KOPT-K1 (cell line): Measurements from ENCODE around the gene ZNF592.
"Not testable (repeated sequence)": the region's sequence is repeated elsewhere in the genome, so short reads cannot be mapped to it uniquely, and the experiment has no call there.

Experiments
- H3K27ac ChIP-seq: fragments of 200-600 bp; sonication (generic); 2 replicates; pipeline ENCODE4 v1.5.1; 2016; ENCODE audit warnings: antibody characterized with exemption, mild to moderate bottlenecking, low read depth, low read length; ENCODE audit not compliant: poor library complexity, severe bottlenecking
- H3K36me3 ChIP-seq: fragments of 200-600 bp; sonication (generic); 2 replicates; pipeline ENCODE4 v1.5.1; 2017; ENCODE audit warnings: antibody characterized with exemption, mild to moderate bottlenecking, low read length, moderate library complexity; ENCODE audit not compliant: insufficient read depth
- H3K9me3 ChIP-seq: fragments of 200-600 bp; sonication (generic); 2 replicates; pipeline ENCODE4 v1.5.1; 2017; ENCODE audit warnings: antibody characterized with exemption, low read length, mild to moderate bottlenecking; ENCODE audit not compliant: insufficient read depth, poor library complexity, severe bottlenecking

Gene ZNF592

GRCh38 chr15:84832448-84833040 is 84.2 kb downstream of the ZNF592 start:
- Histone ChIP-seq H3K36me3 (no peaks in the 10 kb centered on the region), H3K9me3 (no peaks in the 10 kb centered on the region), H3K27ac (no peak overlapping the region)

- Histone ChIP-seq H3K36me3 (no peaks in the 10 kb centered on the region), H3K27ac (no peak overlapping the region), H3K9me3 (no peaks in the 10 kb centered on the region)
Observed at GRCh38 chr15:84833447-84834228, 85.2 kb downstream of the ZNF592 start.

- Histone ChIP-seq H3K36me3 (no peaks in the 10 kb centered on the region), H3K27ac (no peak overlapping the region), H3K9me3 (no peaks in the 10 kb centered on the region)
Observed at GRCh38 chr15:84834229-84834955, 86.0 kb downstream of the ZNF592 start.

- Histone ChIP-seq H3K27ac (no peak overlapping the region), H3K9me3 (no peaks in the 10 kb centered on the region), H3K36me3 (no peaks in the 10 kb centered on the region)
Observed at GRCh38 chr15:84834969-84835368, 86.6 kb downstream of the ZNF592 start.

- H3K9me3 ChIP-seq, result no peaks in the 10 kb centered on the region
Observed at GRCh38 chr15:84835661-84836337, 87.4 kb downstream of the ZNF592 start.

GRCh38 chr15:84836844-84837243 is 88.5 kb downstream of the ZNF592 start:
- Histone ChIP-seq H3K9me3 (no peaks in the 10 kb centered on the region), H3K27ac (no peak overlapping the region), H3K36me3 (no peaks in the 10 kb centered on the region)

More at GRCh38 chr15:84835661-84836337, 87.4 kb downstream of the ZNF592 start:
- no peak overlapping the region for H3K27ac ChIP-seq
- H3K36me3 ChIP-seq, result no peaks in the 10 kb centered on the region

GRCh38 chr15:84839714-84840113 is 91.3 kb downstream of the ZNF592 start:
- Histone ChIP-seq H3K27ac (no peak overlapping the region), H3K9me3 (no peaks in the 10 kb centered on the region), H3K36me3 (no peaks in the 10 kb centered on the region)

- no peak overlapping the region for H3K27ac ChIP-seq
Observed at GRCh38 chr15:84840255-84840654, 91.9 kb downstream of the ZNF592 start.

GRCh38 chr15:84840741-84841429 is 92.5 kb downstream of the ZNF592 start:
- Histone ChIP-seq H3K27ac (no peak overlapping the region), H3K36me3 (no peaks in the 10 kb centered on the region), H3K9me3 (no peaks in the 10 kb centered on the region)

More at GRCh38 chr15:84840255-84840654, 91.9 kb downstream of the ZNF592 start:
- Histone ChIP-seq H3K36me3 (no peaks in the 10 kb centered on the region), H3K9me3 (no peaks in the 10 kb centered on the region)

GRCh38 chr15:84842781-84843180 is 94.4 kb downstream of the ZNF592 start:
- Histone ChIP-seq H3K9me3 (peaks cover 8% of the 10 kb centered on the region), H3K27ac (no peak overlapping the region), H3K36me3 (no peaks in the 10 kb centered on the region)

GRCh38 chr15:84844964-84845363 is 96.6 kb downstream of the ZNF592 start:
- H3K36me3 ChIP-seq, result no peaks in the 10 kb centered on the region
- no peak overlapping the region for H3K27ac ChIP-seq
- H3K9me3 ChIP-seq, result peaks cover 8% of the 10 kb centered on the region

- H3K27ac ChIP-seq, H3K9me3 ChIP-seq, H3K36me3 ChIP-seq: not testable (repeated sequence)
Observed at GRCh38 chr15:84845631-84846030, 97.2 kb downstream of the ZNF592 start.

GRCh38 chr15:84846269-84846668 is 97.9 kb downstream of the ZNF592 start:
- no peak overlapping the region for H3K27ac ChIP-seq

GRCh38 chr15:84847382-84847781 is 99.0 kb downstream of the ZNF592 start:
- H3K36me3 ChIP-seq, result no peaks in the 10 kb centered on the region
- no peak overlapping the region for H3K27ac ChIP-seq
- peaks cover 8% of the 10 kb centered on the region for H3K9me3 ChIP-seq

More at GRCh38 chr15:84846269-84846668, 97.9 kb downstream of the ZNF592 start:
- Histone ChIP-seq H3K9me3 (peaks cover 8% of the 10 kb centered on the region), H3K36me3 (no peaks in the 10 kb centered on the region)
